PC-9 (cell line): Measurements from ENCODE around the gene SSBP2. TPM values are rescaled to one million over a fixed set of nuclear protein-coding genes. Genes with fewer than 3 reads are reported as not detected.

Source experiments
- BruUV-seq: library from RNA; stranded (reverse); fragments of 400-500 nt; replicated peaks from 2 replicates; lab custom pipeline; 2021; lab: Mats Ljungman, UMichigan
- CTCF ChIA-PET: fragments of 300-600 bp; sonication (Branson Sonifier 250); formaldehyde crosslinking; loops from one replicate; lab custom pipeline; 2022; ENCODE audit warnings: antibody characterized with exemption; lab: Charles Lee
- POLR2A ChIA-PET: fragments of 300-600 bp; sonication (Branson Sonifier 250); formaldehyde crosslinking; loops from one replicate; lab custom pipeline; 2022; ENCODE audit warnings: antibody characterized with exemption; ENCODE audit not compliant: unreplicated experiment; lab: Charles Lee
- DNase-seq, 2 experiments: peaks; one replicate each; pipeline versions ENCODE4 v3.0.0 to v3.0.0-alpha.2; 2015 to 2022; ENCODE audit warnings: mixed read lengths in 1 of 2
- H2AFZ ChIP-seq: fragments of 200-600 bp; sonication (generic); 2 replicates; pipeline ENCODE4 v1.8.1; 2017; ENCODE audit warnings: antibody characterized with exemption
- H3F3A ChIP-seq: fragments of 200-600 bp; sonication (generic); 2 replicates; pipeline ENCODE4 v1.8.1; 2017; ENCODE audit warnings: antibody characterized with exemption, mild to moderate bottlenecking, low read depth; ENCODE audit not compliant: insufficient read depth
- H3K27ac ChIP-seq: fragments of 200-600 bp; sonication (generic); 2 replicates; pipeline ENCODE4 v1.6.1; 2016; ENCODE audit warnings: mixed run types
- H3K27me3 ChIP-seq: fragments of 200-600 bp; sonication (generic); 2 replicates; pipeline ENCODE4 v1.6.1; 2016; ENCODE audit warnings: low read depth, mixed run types; ENCODE audit not compliant: insufficient read depth
- H3K36me3 ChIP-seq: fragments of 200-600 bp; sonication (generic); 2 replicates; pipeline ENCODE4 v1.6.1; 2016; ENCODE audit warnings: low read depth, mixed run types
- H3K4me1 ChIP-seq: fragments of 200-600 bp; sonication (generic); replicated peaks from 2 replicates; pipeline ENCODE4 v1.6.1; 2016; ENCODE audit warnings: mixed run types; ENCODE audit not compliant: insufficient read depth
- H3K4me2 ChIP-seq: fragments of 200-600 bp; sonication (generic); 2 replicates; pipeline ENCODE4 v1.6.1; 2017; ENCODE audit warnings: mixed run types
- H3K4me3 ChIP-seq: fragments of 200-600 bp; sonication (generic); 2 replicates; pipeline ENCODE4 v1.6.1; 2016; ENCODE audit warnings: mixed run types
- H3K79me2 ChIP-seq: fragments of 200-600 bp; sonication (generic); 2 replicates; pipeline ENCODE4 v1.6.1; 2017; ENCODE audit warnings: low read depth, mixed run types
- H3K9me2 ChIP-seq: fragments of 200-600 bp; sonication (generic); 2 replicates; pipeline ENCODE4 v1.8.1; 2017; ENCODE audit warnings: mild to moderate bottlenecking; ENCODE audit not compliant: insufficient read depth
- H3K9me3 ChIP-seq: fragments of 200-600 bp; sonication (generic); 2 replicates; pipeline ENCODE4 v1.8.1; 2016; ENCODE audit warnings: low read depth; ENCODE audit not compliant: insufficient read depth
- H4K20me1 ChIP-seq: fragments of 200-600 bp; sonication (generic); 2 replicates; pipeline ENCODE4 v1.8.1; 2017; ENCODE audit not compliant: insufficient read depth
- EZH2 ChIP-seq: fragments of 200-600 bp; sonication (generic); IDR thresholded peaks from 2 replicates; pipeline ENCODE4 v1.8.0; 2017; ENCODE audit warnings: antibody characterized with exemption, low read depth
- intact Hi-C: fragments of 100-400 bp; cut with micrococcal nuclease; formaldehyde crosslinking; loops from one replicate; pipeline ENCODE4 v1.10.0; 2022; ENCODE audit not compliant: unreplicated experiment
- total RNA-seq: library from RNA; stranded (reverse); gene quantifications from 2 replicates; pipeline ENCODE4 v1.2.3, GENCODE V29; 2021
- TF ChIP-seq, protein P1 (sequence below): fragments of 200-600 bp; sonication (generic); conservative IDR thresholded peaks from 2 replicates; pipeline ENCODE4 v1.6.1; 2017; ENCODE audit warnings: mixed run types, antibody characterized with exemption, mild to moderate bottlenecking, moderate library complexity

SSBP2 gene
- total RNA-seq, 1 experiment from 2014 or later: 6.4 TPM

- peaks cover 4% of the 10 kb centered on the region; the same call in 1 of the 2 replicates for H3K9me2 ChIP-seq
- no peak for DNase-seq
- no peaks in the 10 kb centered on the region for H3K79me2 ChIP-seq
- H3K36me3 ChIP-seq: no peaks in the 10 kb centered on the region
- H3F3A ChIP-seq: no peaks in the 10 kb centered on the region
- H3K27me3 ChIP-seq: 0 out of 2 replicates have a peak, but pooled peaks cover 6% of the 10 kb centered on the region
- no peaks in the 10 kb centered on the region for H3K4me1 ChIP-seq
- CTCF ChIA-PET: no interaction called here
- H3K27ac ChIP-seq: no peak overlapping the region
- no peaks in the 10 kb centered on the region for H3K9me3 ChIP-seq
- no peak overlapping the region for H3K4me2 ChIP-seq
- TF ChIP-seq, protein P1, sequence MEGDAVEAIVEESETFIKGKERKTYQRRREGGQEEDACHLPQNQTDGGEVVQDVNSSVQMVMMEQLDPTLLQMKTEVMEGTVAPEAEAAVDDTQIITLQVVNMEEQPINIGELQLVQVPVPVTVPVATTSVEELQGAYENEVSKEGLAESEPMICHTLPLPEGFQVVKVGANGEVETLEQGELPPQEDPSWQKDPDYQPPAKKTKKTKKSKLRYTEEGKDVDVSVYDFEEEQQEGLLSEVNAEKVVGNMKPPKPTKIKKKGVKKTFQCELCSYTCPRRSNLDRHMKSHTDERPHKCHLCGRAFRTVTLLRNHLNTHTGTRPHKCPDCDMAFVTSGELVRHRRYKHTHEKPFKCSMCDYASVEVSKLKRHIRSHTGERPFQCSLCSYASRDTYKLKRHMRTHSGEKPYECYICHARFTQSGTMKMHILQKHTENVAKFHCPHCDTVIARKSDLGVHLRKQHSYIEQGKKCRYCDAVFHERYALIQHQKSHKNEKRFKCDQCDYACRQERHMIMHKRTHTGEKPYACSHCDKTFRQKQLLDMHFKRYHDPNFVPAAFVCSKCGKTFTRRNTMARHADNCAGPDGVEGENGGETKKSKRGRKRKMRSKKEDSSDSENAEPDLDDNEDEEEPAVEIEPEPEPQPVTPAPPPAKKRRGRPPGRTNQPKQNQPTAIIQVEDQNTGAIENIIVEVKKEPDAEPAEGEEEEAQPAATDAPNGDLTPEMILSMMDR: no peak
- TF ChIP-seq EZH2: no peak
- no TSS peak for BruUV-seq
- POLR2A ChIA-PET: no interaction called here
- no peaks in the 10 kb centered on the region for H4K20me1 ChIP-seq
- intact Hi-C loops: no loop called here
- H2AFZ ChIP-seq: no peak overlapping the region
- no peak overlapping the region for H3K4me3 ChIP-seq
Observed at GRCh38 chr5:81371354-81371876, 379.5 kb downstream of the SSBP2 start.

- H3K4me1 ChIP-seq: no peaks in the 10 kb centered on the region
- H3K9me2 ChIP-seq: peaks cover 4% of the 10 kb centered on the region; the same call in 1 of the 2 replicates
- H4K20me1 ChIP-seq: no peaks in the 10 kb centered on the region
- CTCF ChIA-PET: no interaction called here
- no peaks in the 10 kb centered on the region for H3K9me3 ChIP-seq
- H3K4me2 ChIP-seq: no peak overlapping the region
- no peak for DNase-seq
- no peak for TF ChIP-seq EZH2
- TF ChIP-seq, protein P1: no peak
- BruUV-seq: no TSS peak
- H3K27ac ChIP-seq: no peak overlapping the region
- POLR2A ChIA-PET: no interaction called here
- no peak overlapping the region for H3K4me3 ChIP-seq
- no peak overlapping the region for H2AFZ ChIP-seq
- H3K36me3 ChIP-seq: no peaks in the 10 kb centered on the region
- H3F3A ChIP-seq: no peaks in the 10 kb centered on the region
- H3K27me3 ChIP-seq: 0 out of 2 replicates have a peak, but pooled peaks cover 6% of the 10 kb centered on the region
- no peaks in the 10 kb centered on the region for H3K79me2 ChIP-seq
- intact Hi-C loops: no loop called here
Observed at GRCh38 chr5:81370912-81371311, 380.0 kb downstream of the SSBP2 start.

DNA sequence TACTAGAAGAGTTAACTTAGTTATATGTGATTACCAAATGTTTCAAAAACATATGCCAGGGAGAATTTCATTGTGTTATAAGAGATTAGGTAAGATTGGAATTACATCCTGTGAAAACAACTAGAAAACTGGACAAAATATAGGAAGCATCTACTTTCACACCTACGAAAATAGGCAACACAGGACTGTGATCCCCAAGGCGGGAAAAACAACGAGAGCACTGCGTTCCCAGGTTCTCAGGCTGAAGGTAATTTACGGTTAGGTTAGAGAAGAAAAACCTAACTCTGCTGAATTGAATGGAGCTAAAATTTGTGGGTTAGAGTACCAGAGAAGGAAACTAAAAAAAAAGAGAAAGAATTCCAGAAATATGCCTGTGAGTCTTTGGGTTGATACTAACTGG, 385.4 kb downstream of the SSBP2 start:
- Histone ChIP-seq H3F3A (no peaks in the 10 kb centered on the region), H3K9me2 (no peaks in the 10 kb centered on the region), H3K4me3 (no peak overlapping the region), H3K27ac (no peak overlapping the region), H2AFZ (no peak overlapping the region), H3K79me2 (no peaks in the 10 kb centered on the region), H3K27me3 (no peaks in the 10 kb centered on the region), H3K36me3 (no peaks in the 10 kb centered on the region), H3K4me2 (no peak overlapping the region), H3K9me3 (no peaks in the 10 kb centered on the region), H4K20me1 (no peaks in the 10 kb centered on the region), H3K4me1 (no peaks in the 10 kb centered on the region)
- DNase-seq: no peak
- no peak for TF ChIP-seq EZH2
- TF ChIP-seq, protein P1: no peak
- ChIA-PET POLR2A (no interaction called here), CTCF (no interaction called here)
- no TSS peak for BruUV-seq
- intact Hi-C loops: no loop called here
